GM19023 (cell line): Measurements from ENCODE around the gene DGCR8.
"Not testable (repeated sequence)": the region's sequence is repeated elsewhere in the genome, so short reads cannot be mapped to it uniquely, and the experiment has no call there.

Experiments
- ATAC-seq: cut with Tn5 transposase; IDR thresholded peaks from one replicate; pipeline ENCODE4 v1.9.1; 2021; ENCODE audit warnings: mild to moderate bottlenecking, moderate library complexity; ENCODE audit not compliant: unreplicated experiment

DGCR8 gene

GRCh38 chr22:20149257-20150250 is 69.5 kb downstream of the DGCR8 start:
- no peak for ATAC-seq

- ATAC-seq: no peak
These were observed 70.6 kb downstream of the DGCR8 start, which contains the start of gene CCDC188 for GRCh38 chr22:20150381-20151275. Gene CCDC188, minus strand, starts transcription at chr22:20151055. Its CDS starts 69 bp downstream, at chr22:20150986.

- no peak for ATAC-seq
These were observed 71.2 kb downstream of the DGCR8 start for GRCh38 chr22:20151276-20151588.

- ATAC-seq: no peak
These were observed 72.4 kb downstream of the DGCR8 start for GRCh38 chr22:20152464-20152890.

- no peak for ATAC-seq
These were observed 73.9 kb downstream of the DGCR8 start for GRCh38 chr22:20153945-20154344.

- no peak for ATAC-seq
These were observed 74.7 kb downstream of the DGCR8 start for GRCh38 chr22:20154602-20155187.

- ATAC-seq: no peak
These were observed 75.4 kb downstream of the DGCR8 start for GRCh38 chr22:20155330-20156041.

GRCh38 chr22:20156042-20156389 is 76.0 kb downstream of the DGCR8 start:
- ATAC-seq: no peak

GRCh38 chr22:20156611-20157429 is 76.8 kb downstream of the DGCR8 start:
- no peak for ATAC-seq

GRCh38 chr22:20157430-20158183 is 77.6 kb downstream of the DGCR8 start:
- no peak for ATAC-seq

GRCh38 chr22:20158391-20159036 is 78.5 kb downstream of the DGCR8 start:
- no peak for ATAC-seq

GRCh38 chr22:20159076-20159475 is 79.0 kb downstream of the DGCR8 start:
- no peak for ATAC-seq

GRCh38 chr22:20159531-20159930 is 79.5 kb downstream of the DGCR8 start:
- not testable (repeated sequence) for ATAC-seq

- ATAC-seq: no peak
These were observed 80.0 kb downstream of the DGCR8 start for GRCh38 chr22:20160041-20160440.
